Mesendoderm (in vitro differentiated cells): ENCODE data around the gene ABCC4.

Source experiments
- DNase-seq: peaks from one replicate; pipeline ENCODE4 v3.0.0; 2013
- H2AK5ac ChIP-seq: 2 replicates; pipeline ENCODE4 v1.6.1; 2013; ENCODE audit warnings: low read length, inconsistent platforms
- H2BK120ac ChIP-seq: 2 replicates; pipeline ENCODE4 v1.6.1; 2013; ENCODE audit warnings: low read depth, mild to moderate bottlenecking, low read length, moderate library complexity, mixed read lengths
- H2BK15ac ChIP-seq: replicated peaks from 2 replicates; pipeline ENCODE4 v1.6.1; 2013; ENCODE audit warnings: low read depth, mild to moderate bottlenecking, moderate library complexity
- H2BK5ac ChIP-seq: 2 replicates; pipeline ENCODE4 v1.6.1; 2013; ENCODE audit warnings: low read length, inconsistent platforms
- H3K18ac ChIP-seq: 2 replicates; pipeline ENCODE4 v1.6.1; 2013; ENCODE audit warnings: mild to moderate bottlenecking, low read length, mixed read lengths
- H3K23ac ChIP-seq: one replicate; pipeline ENCODE4 v1.6.1; 2013; ENCODE audit warnings: low read length
- H3K27ac ChIP-seq: 2 replicates; pipeline ENCODE4 v1.5.1; 2013; ENCODE audit warnings: low read depth, mild to moderate bottlenecking, inconsistent platforms, low read length, moderate library complexity
- H3K27me3 ChIP-seq: 2 replicates; pipeline ENCODE4 v1.6.1; 2013; ENCODE audit warnings: low read length, control low read depth, mild to moderate bottlenecking, inconsistent platforms; ENCODE audit not compliant: insufficient read depth, poor library complexity
- H3K36me3 ChIP-seq: 2 replicates; pipeline ENCODE4 v1.6.1; 2013; ENCODE audit warnings: low read length, inconsistent platforms; ENCODE audit not compliant: control insufficient read depth, insufficient read depth
- H3K4ac ChIP-seq: one replicate; pipeline ENCODE4 v1.6.1; 2013; ENCODE audit warnings: low read depth, mild to moderate bottlenecking, low read length, moderate library complexity
- H3K4me1 ChIP-seq: 2 replicates; pipeline ENCODE4 v1.6.1; 2013; ENCODE audit warnings: low read depth, low read length, inconsistent platforms; ENCODE audit not compliant: control insufficient read depth
- H3K4me2 ChIP-seq: 2 replicates; pipeline ENCODE4 v1.6.1; 2013; ENCODE audit warnings: low read length
- H3K4me3 ChIP-seq: 2 replicates; pipeline ENCODE4 v1.5.1; 2013; ENCODE audit warnings: mild to moderate bottlenecking, low read length
- H3K56ac ChIP-seq: one replicate; pipeline ENCODE4 v1.6.1; 2013; ENCODE audit warnings: low read length
- H3K79me1 ChIP-seq: 2 replicates; pipeline ENCODE4 v1.6.1; 2013; ENCODE audit warnings: low read length, inconsistent platforms
- H3K79me2 ChIP-seq: 2 replicates; pipeline ENCODE4 v1.6.1; 2013; ENCODE audit warnings: mild to moderate bottlenecking, low read length; ENCODE audit not compliant: control insufficient read depth, insufficient read depth
- H3K9ac ChIP-seq: 2 replicates; pipeline ENCODE4 v1.6.1; 2013; ENCODE audit warnings: low read length, inconsistent platforms
- H4K5ac ChIP-seq: one replicate; pipeline ENCODE4 v1.6.1; 2013; ENCODE audit warnings: low read length
- H4K8ac ChIP-seq: one replicate; pipeline ENCODE4 v1.6.1; 2013; ENCODE audit warnings: low read depth, mild to moderate bottlenecking, control low read depth, low read length, moderate library complexity
- WGBS: extraction: QIAGEN DNeasy Blood & Tissue Kit; methylation state at CpG from one replicate; pipeline ENCODE4 v1.1.7; 2013; ENCODE audit warnings: low lambda C conversion rate, missing lambda C conversion rate; ENCODE audit not compliant: insufficient coverage; ENCODE audit errors: extremely low coverage; 5-methylcytosine and 5-hydroxymethylcytosine counted together

Gene ABCC4

GRCh38 chr13:95191821-95192563 is 109.3 kb downstream of the ABCC4 start:
- DNase-seq = peak; percentile 82
- H3K18ac ChIP-seq = no peak overlapping the region

GRCh38 chr13:95188128-95188527 is 113.1 kb downstream of the ABCC4 start:
- no peak overlapping the region for H3K9ac ChIP-seq
- no peaks in the 10 kb centered on the region for H3K27me3 ChIP-seq
- no peak overlapping the region for H4K5ac ChIP-seq
- no peak overlapping the region for H3K56ac ChIP-seq
- no peak overlapping the region for H3K4ac ChIP-seq
- no peak overlapping the region for H3K27ac ChIP-seq
- H3K4me1 ChIP-seq = no peaks in the 10 kb centered on the region
- H3K36me3 ChIP-seq = no peaks in the 10 kb centered on the region
- no peak overlapping the region for H4K8ac ChIP-seq
- no peak overlapping the region for H2BK15ac ChIP-seq
- H3K4me3 ChIP-seq = no peak overlapping the region
- no peak overlapping the region for H2BK120ac ChIP-seq
- no peak overlapping the region for H3K18ac ChIP-seq
- H3K79me1 ChIP-seq = no peaks in the 10 kb centered on the region
- H3K23ac ChIP-seq = no peak overlapping the region
- no CpG with 5 or more reads among the region's 7 CpGs for WGBS
- no peak overlapping the region for H3K4me2 ChIP-seq
- no peak for DNase-seq
- H2AK5ac ChIP-seq = no peak overlapping the region
- H3K79me2 ChIP-seq = no peaks in the 10 kb centered on the region
- H2BK5ac ChIP-seq = no peak overlapping the region

More at GRCh38 chr13:95191821-95192563, 109.3 kb downstream of the ABCC4 start:
- Histone ChIP-seq H3K4me2 (no peak overlapping the region), H3K4me3 (no peak overlapping the region), H3K9ac (no peak overlapping the region), H3K36me3 (no peaks in the 10 kb centered on the region), H2BK15ac (no peak overlapping the region), H3K4me1 (no peaks in the 10 kb centered on the region), H3K79me1 (no peaks in the 10 kb centered on the region), H2BK5ac (no peak overlapping the region), H4K5ac (no peak overlapping the region), H3K79me2 (no peaks in the 10 kb centered on the region), H2AK5ac (no peak overlapping the region), H3K23ac (no peak overlapping the region), H4K8ac (no peak overlapping the region), H3K27ac (no peak overlapping the region), H3K4ac (no peak overlapping the region), H3K56ac (no peak overlapping the region), H3K27me3 (no peaks in the 10 kb centered on the region), H2BK120ac (no peak overlapping the region)
- no CpG with 5 or more reads among the region's 9 CpGs for WGBS

GRCh38 chr13:95185851-95186250 is 115.4 kb downstream of the ABCC4 start:
- Histone ChIP-seq H3K56ac (no peak overlapping the region), H3K27ac (no peak overlapping the region), H2BK120ac (no peak overlapping the region), H4K5ac (no peak overlapping the region), H3K4me1 (no peaks in the 10 kb centered on the region), H2BK5ac (no peak overlapping the region), H3K4ac (no peak overlapping the region), H3K9ac (no peak overlapping the region), H3K36me3 (no peaks in the 10 kb centered on the region), H2AK5ac (no peak overlapping the region), H4K8ac (no peak overlapping the region), H3K79me2 (no peaks in the 10 kb centered on the region), H3K27me3 (no peaks in the 10 kb centered on the region), H3K4me3 (no peak overlapping the region), H3K18ac (no peak overlapping the region), H3K23ac (no peak overlapping the region), H2BK15ac (no peak overlapping the region), H3K79me1 (no peaks in the 10 kb centered on the region), H3K4me2 (no peak overlapping the region)
- DNase-seq = peak; percentile 11
- WGBS = no CpG with 5 or more reads among the region's 5 CpGs

GRCh38 chr13:95185311-95185710 is 115.9 kb downstream of the ABCC4 start:
- Histone ChIP-seq H3K79me2 (no peaks in the 10 kb centered on the region), H2AK5ac (no peak overlapping the region), H3K4me3 (no peak overlapping the region), H4K8ac (no peak overlapping the region), H3K4me2 (no peak overlapping the region), H3K79me1 (no peaks in the 10 kb centered on the region), H3K36me3 (no peaks in the 10 kb centered on the region), H3K27me3 (no peaks in the 10 kb centered on the region), H3K4ac (no peak overlapping the region), H3K27ac (no peak overlapping the region), H2BK5ac (no peak overlapping the region), H2BK15ac (no peak overlapping the region), H3K18ac (no peak overlapping the region), H3K56ac (no peak overlapping the region), H2BK120ac (no peak overlapping the region), H3K9ac (no peak overlapping the region), H4K5ac (no peak overlapping the region), H3K4me1 (no peaks in the 10 kb centered on the region), H3K23ac (no peak overlapping the region)
- DNase-seq = no peak
- WGBS = no CpG with 5 or more reads among the region's 3 CpGs

GRCh38 chr13:95184317-95184716 is 116.9 kb downstream of the ABCC4 start:
- Histone ChIP-seq H3K79me2 (no peaks in the 10 kb centered on the region), H3K56ac (no peak overlapping the region), H3K9ac (no peak overlapping the region), H3K4ac (no peak overlapping the region), H3K4me2 (no peak overlapping the region), H3K36me3 (no peaks in the 10 kb centered on the region), H3K79me1 (no peaks in the 10 kb centered on the region), H2BK5ac (no peak overlapping the region), H3K18ac (no peak overlapping the region), H4K8ac (no peak overlapping the region), H2AK5ac (no peak overlapping the region), H3K27ac (no peak overlapping the region), H3K27me3 (no peaks in the 10 kb centered on the region), H4K5ac (no peak overlapping the region), H2BK15ac (no peak overlapping the region), H3K4me1 (no peaks in the 10 kb centered on the region), H3K23ac (no peak overlapping the region), H2BK120ac (no peak overlapping the region), H3K4me3 (no peak overlapping the region)
- no peak for DNase-seq
